ENCODE results near the gene GNG12. TPM values are rescaled to one million over a fixed set of nuclear protein-coding genes. Genes with fewer than 3 reads are reported as not detected.

Gene GNG12
- total RNA-seq, 4 donors from 2014 or later: 89.6 to 129 (median 90.9) TPM

- Histone ChIP-seq H3K9me3 (no peaks in the 10 kb centered on the region), H3K27ac (no peak overlapping the region), H3K4me1 (peaks cover 37% of the 10 kb centered on the region), H3K36me3 (no peaks in the 10 kb centered on the region), H3K27me3 (no peaks in the 10 kb centered on the region), H3K4me3 (no peak overlapping the region)
- no peak for TF ChIP-seq CTCF (IDR thresholded peaks at IDR 0.05)
- TF ChIP-seq POLR2A (IDR thresholded peaks at IDR 0.05): no peak
- TF ChIP-seq EP300 (IDR thresholded peaks at IDR 0.05): no peak
- TF ChIP-seq POLR2AphosphoS5 (IDR thresholded peaks at IDR 0.05): no peak
- 81% methylated on average over 1 of the region's 1 CpG for WGBS
- DNase-seq (ENCODE audit: low spot score in 2 of 2): no peak
Measured at GRCh38 chr1:67844988-67845387, 11.7 kb upstream of the GNG12 start.

GRCh38 chr1:67843746-67844145 lies 10.5 kb upstream of the GNG12 start:
- no peak for DNase-seq (ENCODE audit: low spot score in 2 of 2)
- Histone ChIP-seq H3K4me1 (peaks cover 38% of the 10 kb centered on the region), H3K27me3 (no peaks in the 10 kb centered on the region), H3K36me3 (no peaks in the 10 kb centered on the region), H3K4me3 (no peak overlapping the region), H3K27ac (no peak overlapping the region), H3K9me3 (no peaks in the 10 kb centered on the region)
- TF ChIP-seq EP300 (IDR thresholded peaks at IDR 0.05) (no peak), CTCF (IDR thresholded peaks at IDR 0.05) (no peak), POLR2A (IDR thresholded peaks at IDR 0.05) (no peak), POLR2AphosphoS5 (IDR thresholded peaks at IDR 0.05) (no peak)

GRCh38 chr1:67843331-67843730 lies 10.1 kb upstream of the GNG12 start:
- Histone ChIP-seq H3K4me3 (no peak overlapping the region), H3K4me1 (peaks cover 41% of the 10 kb centered on the region), H3K9me3 (no peaks in the 10 kb centered on the region), H3K27me3 (no peaks in the 10 kb centered on the region), H3K27ac (no peak overlapping the region), H3K36me3 (no peaks in the 10 kb centered on the region)
- no peak for DNase-seq (ENCODE audit: low spot score in 2 of 2)
- WGBS: 71% methylated on average over 1 of the region's 1 CpG
- TF ChIP-seq POLR2AphosphoS5 (IDR thresholded peaks at IDR 0.05): no peak
- TF ChIP-seq POLR2A (IDR thresholded peaks at IDR 0.05): no peak
- no peak for TF ChIP-seq EP300 (IDR thresholded peaks at IDR 0.05)
- TF ChIP-seq CTCF (IDR thresholded peaks at IDR 0.05): no peak

GRCh38 chr1:67840449-67840848 lies 7.2 kb upstream of the GNG12 start:
- DNase-seq (ENCODE audit: low spot score in 2 of 2): no peak
- H3K36me3 ChIP-seq: no peaks in the 10 kb centered on the region
- no peaks in the 10 kb centered on the region for H3K27me3 ChIP-seq
- 33% methylated on average over 2 of the region's 2 CpGs for WGBS
- TF ChIP-seq POLR2AphosphoS5 (IDR thresholded peaks at IDR 0.05) (no peak), POLR2A (IDR thresholded peaks at IDR 0.05) (no peak), EP300 (IDR thresholded peaks at IDR 0.05) (no peak), CTCF (IDR thresholded peaks at IDR 0.05) (no peak)
- H3K27ac ChIP-seq: peak overlapping the region; percentile 24
- peaks cover 42% of the 10 kb centered on the region for H3K4me1 ChIP-seq
- H3K4me3 ChIP-seq: no peak overlapping the region
- no peaks in the 10 kb centered on the region for H3K9me3 ChIP-seq

- Histone ChIP-seq H3K4me3 (no peak overlapping the region), H3K9me3 (no peaks in the 10 kb centered on the region), H3K4me1 (peaks cover 47% of the 10 kb centered on the region), H3K36me3 (no peaks in the 10 kb centered on the region), H3K27ac (peak overlapping the region; percentile 24), H3K27me3 (no peaks in the 10 kb centered on the region)
- TF ChIP-seq POLR2AphosphoS5 (IDR thresholded peaks at IDR 0.05): no peak
- no peak for TF ChIP-seq EP300 (IDR thresholded peaks at IDR 0.05)
- TF ChIP-seq CTCF (IDR thresholded peaks at IDR 0.05): no peak
- no peak for TF ChIP-seq POLR2A (IDR thresholded peaks at IDR 0.05)
- WGBS: 90% methylated on average over 2 of the region's 2 CpGs
- no peak for DNase-seq (ENCODE audit: low spot score in 2 of 2)
Measured at GRCh38 chr1:67839826-67840225, 6.6 kb upstream of the GNG12 start.
